Measurements from ENCODE around the gene IMMP1L. TPM values are rescaled to one million over a fixed set of nuclear protein-coding genes. Genes with fewer than 3 reads are reported as not detected.
"Not testable (repeated sequence)": the region's sequence is repeated elsewhere in the genome, so short reads cannot be mapped to it uniquely, and the experiment has no call there.

IMMP1L gene
- 22.5 TPM for polyA plus RNA-seq (2013, experiment 1 of 2; ENCODE audit: insufficient read length)
- polyA plus RNA-seq (2013, experiment 2 of 2; ENCODE audit: insufficient read length) = 14.1 TPM

- peak; percentile 95 for DNase-seq
Measured at GRCh38 chr11:31509429-31510345, at the start of gene IMMP1L, which contains the start of gene ELP4. Gene IMMP1L (minus strand): TSS chr11:31509622. CDS start chr11:31463276, 46,346 bp downstream. Gene ELP4 (plus strand): TSS chr11:31509767. CDS start chr11:31509785, 18 bp downstream.

GRCh38 chr11:31558001-31558400 lies 48.6 kb upstream of the IMMP1L start:
- no peak for DNase-seq

GRCh38 chr11:31555938-31556337 lies 46.5 kb upstream of the IMMP1L start:
- no peak for DNase-seq

GRCh38 chr11:31542862-31543261 lies 33.4 kb upstream of the IMMP1L start:
- DNase-seq = no peak

- DNase-seq = no peak
Measured at GRCh38 chr11:31535479-31535878, 26.1 kb upstream of the IMMP1L start.

GRCh38 chr11:31531293-31531692 lies 21.9 kb upstream of the IMMP1L start:
- no peak for DNase-seq

GRCh38 chr11:31529701-31530100 lies 20.3 kb upstream of the IMMP1L start:
- no peak for DNase-seq

GRCh38 chr11:31529189-31529588 lies 19.8 kb upstream of the IMMP1L start:
- DNase-seq = no peak

- DNase-seq = no peak
Measured at GRCh38 chr11:31521497-31522150, 12.2 kb upstream of the IMMP1L start.

GRCh38 chr11:31512117-31512516 lies 2.7 kb upstream of the IMMP1L start:
- no peak for DNase-seq

GRCh38 chr11:31509051-31509428 lies 382 bp downstream of the IMMP1L start:
- DNase-seq = peak; percentile 4

- DNase-seq = no peak
Measured at GRCh38 chr11:31500560-31500959, 8.9 kb downstream of the IMMP1L start.

GRCh38 chr11:31499576-31500178 lies 9.7 kb downstream of the IMMP1L start:
- DNase-seq = peak; percentile 46

GRCh38 chr11:31493762-31494161 lies 15.7 kb downstream of the IMMP1L start:
- DNase-seq = not testable (repeated sequence)

GRCh38 chr11:31493235-31493634 lies 16.2 kb downstream of the IMMP1L start:
- DNase-seq = no peak

GRCh38 chr11:31492320-31492913 lies 17.0 kb downstream of the IMMP1L start:
- DNase-seq = no peak

GRCh38 chr11:31487848-31488247 lies 21.6 kb downstream of the IMMP1L start:
- peak; percentile 66 for DNase-seq

GRCh38 chr11:31484497-31484896 lies 24.9 kb downstream of the IMMP1L start:
- peak; percentile 6 for DNase-seq

- no peak for DNase-seq
Measured at GRCh38 chr11:31480930-31481329, 28.5 kb downstream of the IMMP1L start.

GRCh38 chr11:31479066-31479465 lies 30.4 kb downstream of the IMMP1L start:
- no peak for DNase-seq

GRCh38 chr11:31478223-31478590 lies 31.2 kb downstream of the IMMP1L start:
- no peak for DNase-seq

- DNase-seq = no peak
Measured at GRCh38 chr11:31477528-31478222, 31.7 kb downstream of the IMMP1L start.

All from fibroblast of skin of back (primary cell).